COLO668 (cell line): Measurements from ENCODE around the gene AK5.

Experiments used
- DNase-seq: peaks from one replicate; lab custom pipeline; 2025; ENCODE audit not compliant: unreplicated experiment; lab: John Stamatoyannopoulos, UW

The AK5 gene

DNA sequence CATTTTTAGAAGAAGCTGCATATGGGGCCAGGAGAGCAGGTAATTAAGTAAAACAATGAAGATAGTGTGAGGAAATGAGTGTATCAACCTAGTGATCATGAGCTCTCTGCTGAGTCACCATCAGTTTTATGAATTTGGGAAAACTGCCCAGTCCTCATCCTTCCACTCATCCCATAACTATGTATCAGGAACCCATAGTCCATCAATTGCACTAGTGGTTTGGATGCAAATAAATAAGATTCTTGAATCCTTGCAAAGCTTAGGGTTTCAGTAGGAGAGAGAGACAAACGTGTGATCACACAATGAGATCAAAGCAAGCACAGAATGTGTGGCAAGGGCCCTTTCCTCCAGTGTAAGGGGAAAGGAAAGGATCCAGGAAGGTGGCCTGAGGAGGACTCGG lies 255.0 kb downstream of the AK5 start:
- no peak for DNase-seq

GRCh38 chr1:77538956-77539518 lies 257.2 kb downstream of the AK5 start:
- peak; percentile 76 for DNase-seq

DNA sequence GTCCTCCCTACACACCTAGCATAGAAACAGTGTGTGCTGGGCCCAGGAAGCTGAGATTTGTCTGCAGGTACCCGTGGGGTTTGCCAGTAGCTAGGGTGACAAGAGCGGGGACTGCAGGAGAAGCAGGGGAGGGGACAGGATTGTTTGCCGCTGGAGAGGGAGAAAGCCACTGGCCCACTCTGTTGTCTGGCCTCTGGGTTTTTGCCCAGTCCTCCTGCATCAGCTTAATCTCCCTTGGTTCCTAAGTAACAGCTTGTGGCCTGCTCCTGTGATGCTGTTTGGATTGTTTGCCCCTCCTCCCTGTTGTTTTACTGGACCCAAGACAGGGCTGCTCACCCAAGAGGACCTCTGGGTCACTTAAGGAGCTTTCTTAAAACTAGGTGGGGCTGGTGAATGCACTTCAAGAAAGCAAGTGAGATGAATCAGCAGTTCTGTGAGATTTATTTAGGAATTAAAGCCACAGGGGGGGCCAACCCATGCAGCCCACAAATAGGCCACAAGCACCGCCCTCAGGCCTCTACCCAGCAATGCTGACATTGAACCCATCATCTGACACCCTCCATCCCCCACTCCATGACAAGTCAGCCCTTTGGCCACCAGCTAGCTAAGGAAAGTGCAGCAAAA lies 257.8 kb downstream of the AK5 start:
- DNase-seq, result peak; percentile 69

DNA sequence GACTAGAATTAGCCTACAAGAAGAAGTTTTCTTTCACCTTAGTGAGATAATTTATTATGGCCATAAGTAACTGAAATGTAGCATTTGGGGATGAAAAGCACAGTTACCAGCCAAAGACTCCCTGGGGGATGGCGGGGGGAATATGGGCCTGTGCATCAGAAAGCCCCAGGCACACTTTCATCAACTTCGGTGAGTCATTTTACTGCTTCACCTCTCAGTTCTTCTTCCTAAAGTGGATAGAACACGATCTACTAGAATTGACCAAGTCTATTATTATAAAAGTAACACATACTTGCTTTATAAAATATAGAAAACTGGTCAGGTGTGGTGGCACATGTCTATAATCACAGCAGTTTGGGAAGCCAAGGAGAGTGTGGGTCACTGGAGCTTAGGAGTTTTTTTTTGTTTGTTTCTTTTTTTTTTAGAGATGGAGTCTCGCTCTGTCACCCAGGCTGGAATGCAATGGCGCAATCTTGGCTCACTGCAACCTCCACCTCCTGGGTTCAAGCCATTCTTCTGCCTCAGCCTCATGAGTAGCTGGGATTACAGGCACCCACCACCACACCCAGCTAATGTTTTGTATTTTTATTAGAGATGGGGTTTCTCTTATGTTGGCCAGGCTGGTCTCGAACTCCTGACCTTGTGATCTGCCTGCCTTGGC lies 258.8 kb downstream of the AK5 start:
- DNase-seq, result no peak

DNA sequence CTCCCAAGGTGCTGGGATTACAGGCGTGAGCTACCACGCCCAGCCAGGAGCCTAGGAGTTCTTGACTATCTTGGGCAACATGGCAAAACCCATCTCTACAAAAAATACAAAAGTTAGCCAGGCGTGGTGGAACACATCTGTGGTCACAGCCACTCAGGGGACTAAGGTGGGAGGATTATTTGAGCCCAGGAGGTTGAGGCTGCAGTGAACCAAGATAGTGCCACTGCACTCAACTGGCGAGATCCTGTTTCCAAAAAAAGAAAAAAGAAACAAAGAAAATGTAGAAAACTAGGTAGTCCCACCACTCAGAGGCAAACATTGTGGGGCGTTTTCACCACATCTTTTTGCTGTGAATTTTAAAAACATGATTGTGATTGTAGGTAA lies 259.3 kb downstream of the AK5 start:
- no peak for DNase-seq

DNA sequence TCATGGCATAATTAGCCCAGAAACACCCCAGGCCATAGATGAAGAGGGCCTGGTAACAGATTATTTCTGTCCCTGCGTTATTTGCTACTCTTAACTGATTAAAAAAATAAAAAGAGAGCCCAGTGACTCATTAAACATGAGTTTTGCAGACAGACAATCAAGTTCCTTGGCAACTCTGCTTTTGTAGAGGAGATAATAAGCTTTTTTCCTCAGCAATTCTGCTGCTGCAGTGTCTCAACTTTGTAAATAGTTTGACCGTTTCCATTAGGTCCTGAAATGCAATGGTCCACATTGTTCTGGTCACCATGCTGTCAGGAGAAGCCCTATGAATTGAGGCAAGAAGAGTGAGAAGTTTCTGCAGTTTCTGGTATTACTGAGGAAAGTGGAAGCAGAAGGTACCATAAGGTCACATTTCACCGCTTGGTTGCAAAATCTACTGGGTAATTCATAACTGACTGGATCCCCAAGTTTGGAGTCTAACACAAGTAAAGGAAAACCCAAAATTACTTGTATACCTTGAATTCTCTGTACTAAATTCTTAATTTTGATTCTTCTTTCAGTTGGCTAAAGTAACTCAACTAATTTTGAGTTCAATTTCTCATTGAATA lies 261.1 kb downstream of the AK5 start:
- DNase-seq, result no peak

GRCh38 chr1:77543822-77544448 lies 262.1 kb downstream of the AK5 start:
- peak; percentile 56 for DNase-seq

DNA sequence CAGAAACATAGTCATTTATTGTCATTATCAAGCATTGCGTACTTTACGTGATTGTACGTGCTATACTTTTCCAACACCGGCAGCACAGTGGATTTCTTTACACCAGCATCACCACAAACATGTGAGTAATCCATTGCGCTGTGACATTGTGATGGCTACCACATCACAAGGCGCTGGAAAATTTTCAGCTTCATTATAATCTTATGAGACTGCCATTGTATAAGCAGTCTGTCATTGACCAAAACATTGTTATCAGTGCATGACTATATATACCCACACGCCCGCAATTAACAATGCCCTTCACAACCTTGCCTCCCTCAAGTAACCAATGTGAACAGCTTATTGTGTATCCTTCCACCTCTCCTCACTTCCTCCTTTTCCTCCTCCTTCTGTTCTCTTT lies 263.0 kb downstream of the AK5 start:
- no peak for DNase-seq

DNA sequence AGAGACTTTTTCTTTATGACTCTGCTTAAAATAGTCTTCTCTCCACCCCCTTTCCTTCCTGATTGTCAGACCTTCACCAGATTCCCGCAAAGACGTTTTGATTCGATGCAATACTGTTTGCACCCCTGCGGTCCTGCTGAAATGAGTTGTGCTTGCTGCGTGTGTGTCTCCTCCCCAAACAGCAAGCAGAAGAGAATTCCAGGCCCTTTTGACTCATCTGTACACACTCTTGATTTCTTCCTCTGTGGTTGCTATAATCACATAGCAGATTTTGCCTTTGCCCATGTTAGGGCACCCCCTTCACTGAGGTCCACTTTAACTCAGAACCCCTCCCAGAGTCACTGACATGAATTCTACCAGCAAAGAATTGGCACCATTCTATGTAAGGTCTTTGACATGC lies 264.2 kb downstream of the AK5 start:
- DNase-seq, result no peak

DNA sequence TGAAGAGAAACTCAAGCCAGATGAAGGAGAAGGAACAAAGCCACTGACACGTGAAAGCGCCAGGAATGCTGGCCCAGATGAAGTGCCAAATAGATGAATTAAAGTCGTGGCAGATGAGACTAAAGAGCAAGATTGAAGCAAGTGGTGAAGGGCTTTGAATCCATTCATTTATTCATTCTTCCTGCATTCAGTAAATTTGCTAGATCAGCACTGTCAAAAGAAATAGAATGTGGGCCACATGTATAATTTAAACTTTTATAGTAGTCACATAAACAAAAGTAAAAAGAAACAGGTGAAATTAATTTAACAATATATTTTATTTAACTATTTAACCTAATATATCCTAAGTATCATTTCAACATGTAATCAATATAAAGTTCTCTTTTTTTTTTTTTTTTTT lies 265.1 kb downstream of the AK5 start:
- DNase-seq, result no peak

- no peak for DNase-seq
Observed at GRCh38 chr1:77548285-77548684, 266.5 kb downstream of the AK5 start.

- no peak for DNase-seq
Observed at GRCh38 chr1:77550135-77550534, 268.3 kb downstream of the AK5 start.

DNA sequence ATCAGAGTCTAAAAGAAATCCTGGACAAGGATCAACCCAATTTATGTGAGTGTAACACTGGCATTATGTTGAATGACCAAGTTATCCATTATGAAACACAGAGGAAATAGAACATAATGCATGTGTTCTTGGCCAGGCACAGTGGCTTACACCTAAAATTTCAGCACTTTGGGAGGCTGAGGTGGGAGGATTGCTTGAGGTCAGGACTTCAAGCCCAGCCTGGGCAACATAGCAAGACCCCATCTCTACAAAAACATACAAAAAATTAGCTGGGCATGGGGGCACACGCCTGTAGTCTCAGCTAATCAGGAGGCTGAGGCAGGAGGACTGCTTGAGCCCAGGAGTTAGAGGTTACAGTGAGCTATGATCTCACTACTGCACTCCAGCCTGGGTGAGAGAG lies 270.8 kb downstream of the AK5 start:
- no peak for DNase-seq

- DNase-seq, result no peak
Observed at GRCh38 chr1:77553568-77554291, 271.9 kb downstream of the AK5 start.

DNA sequence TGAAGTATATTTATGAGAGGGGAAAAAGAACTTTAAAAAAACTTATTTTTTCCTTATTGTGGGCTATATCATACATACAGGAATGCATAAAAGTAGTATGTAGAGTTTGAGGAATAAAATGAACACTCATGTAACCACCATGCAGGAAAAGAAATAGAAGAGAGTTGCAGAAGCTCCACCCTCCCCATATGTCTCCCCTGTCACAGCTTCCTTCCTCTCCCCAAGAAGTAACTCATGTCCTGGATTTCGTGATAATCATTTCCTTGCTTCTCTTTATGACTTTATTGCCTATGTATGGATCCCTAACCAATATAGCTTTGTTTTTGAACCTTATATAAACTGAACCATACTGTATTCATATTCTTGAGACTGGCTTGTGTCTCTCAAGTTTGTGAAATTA lies 274.2 kb downstream of the AK5 start:
- DNase-seq, result no peak

DNA sequence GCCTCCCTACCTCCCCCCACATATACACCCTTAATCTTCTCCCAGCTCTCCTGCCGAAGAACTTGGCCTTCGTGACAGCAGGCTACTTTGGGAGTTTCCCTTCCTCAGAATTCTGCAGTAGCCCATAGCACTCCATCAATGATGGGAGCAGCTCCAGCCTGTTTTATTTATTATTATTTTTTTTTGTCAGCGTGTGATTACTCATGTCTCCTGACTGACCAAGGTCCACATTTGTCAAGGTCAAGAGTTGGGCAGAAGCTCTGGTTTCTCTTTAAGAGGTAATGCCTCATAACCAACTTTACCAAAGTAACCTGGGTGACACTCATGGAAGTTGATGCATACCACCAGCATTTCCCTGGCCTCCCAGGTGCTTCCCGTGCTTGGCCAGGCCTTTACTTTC lies 275.2 kb downstream of the AK5 start:
- DNase-seq, result no peak

DNA sequence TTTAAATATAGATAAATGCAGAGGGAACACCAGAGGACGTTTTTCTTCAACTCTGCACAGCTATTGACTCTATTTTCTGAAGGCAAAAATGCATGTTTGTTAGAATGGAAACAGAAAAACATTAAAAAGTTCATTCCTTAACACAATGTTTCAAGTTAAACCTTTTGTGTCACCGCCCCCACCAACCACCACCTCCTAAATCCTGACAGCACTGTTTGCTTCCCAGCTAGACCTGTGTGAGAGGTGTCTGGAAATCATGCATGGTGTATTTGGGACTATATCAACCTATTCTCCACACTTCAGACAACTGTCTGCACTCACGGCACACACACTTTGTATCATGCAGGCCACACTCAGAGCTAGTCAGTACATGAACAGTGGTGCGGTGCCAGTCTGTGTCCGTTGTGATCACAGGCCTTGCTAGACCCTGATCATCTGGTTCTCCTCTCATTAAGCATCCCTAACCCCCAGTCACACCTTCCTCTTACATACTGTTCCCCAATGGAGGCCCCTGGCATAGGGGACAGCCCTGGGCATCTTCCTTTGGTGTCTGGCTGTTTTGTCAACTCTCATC lies 276.9 kb downstream of the AK5 start:
- no peak for DNase-seq

- no peak for DNase-seq
Observed at GRCh38 chr1:77560741-77561140, 278.9 kb downstream of the AK5 start.

- no peak for DNase-seq
Observed at GRCh38 chr1:77562596-77563150, 280.9 kb downstream of the AK5 start.

GRCh38 chr1:77565321-77565720 lies 283.5 kb downstream of the AK5 start:
- DNase-seq, result no peak

GRCh38 chr1:77571642-77572041 lies 289.8 kb downstream of the AK5 start:
- no peak for DNase-seq
